Parathyroid adenoma (tissue), 2 donors: ENCODE results near the gene FREM1.

Experiments
- H2AFZ ChIP-seq: fragments of 300-600 bp; sonication (generic); one replicate; pipeline ENCODE4 v1.7.0; 2017; ENCODE audit warnings: antibody characterized with exemption, mild to moderate bottlenecking
- H3K27ac ChIP-seq: fragments of 300-600 bp; sonication (generic); one replicate; pipeline ENCODE4 v1.7.0; 2017
- H3K27me3 ChIP-seq: fragments of 300-600 bp; sonication (generic); one replicate; pipeline ENCODE4 v1.7.0; 2017; ENCODE audit warnings: low read length; ENCODE audit not compliant: control insufficient read depth, insufficient read depth
- H3K36me3 ChIP-seq: fragments of 300-600 bp; sonication (generic); one replicate; pipeline ENCODE4 v1.7.0; 2017; ENCODE audit warnings: low read length; ENCODE audit not compliant: control insufficient read depth, insufficient read depth
- H3K4me1 ChIP-seq: fragments of 300-600 bp; sonication (generic); one replicate; pipeline ENCODE4 v1.7.0; 2017; ENCODE audit warnings: control low read depth
- H3K4me2 ChIP-seq: fragments of 300-600 bp; sonication (generic); one replicate; pipeline ENCODE4 v1.7.0; 2017; ENCODE audit warnings: low read length
- H3K4me3 ChIP-seq: fragments of 300-600 bp; sonication (generic); one replicate; pipeline ENCODE4 v1.7.0; 2017; ENCODE audit warnings: low read depth, low read length
- H3K79me2 ChIP-seq: fragments of 300-600 bp; sonication (generic); one replicate; pipeline ENCODE4 v1.7.0; 2017; ENCODE audit warnings: control low read depth
- H3K9ac ChIP-seq: fragments of 300-600 bp; sonication (generic); one replicate; pipeline ENCODE4 v1.7.0; 2017; ENCODE audit warnings: mild to moderate bottlenecking
- H3K9me3 ChIP-seq: fragments of 300-600 bp; sonication (generic); one replicate; pipeline ENCODE4 v1.7.0; 2017; ENCODE audit warnings: low read length; ENCODE audit not compliant: control insufficient read depth
- CTCF ChIP-seq: fragments of 300-600 bp; sonication (generic); IDR thresholded peaks from one replicate; pipeline ENCODE4 v1.7.0; 2017; ENCODE audit warnings: antibody characterized with exemption, mild to moderate bottlenecking
- donor health status: primary hyperparathyroidism.

The FREM1 gene

GRCh38 chr9:14692470-14693250 lies 217.6 kb downstream of the FREM1 start:
- H3K36me3 ChIP-seq, result no peaks in the 10 kb centered on the region

GRCh38 chr9:14690948-14691730 lies 219.1 kb downstream of the FREM1 start:
- no peak overlapping the region for H2AFZ ChIP-seq
- H3K27ac ChIP-seq, result no peak overlapping the region
- no peaks in the 10 kb centered on the region for H3K79me2 ChIP-seq
- H3K9ac ChIP-seq, result no peak overlapping the region
- H3K4me1 ChIP-seq, result no peaks in the 10 kb centered on the region
- no peaks in the 10 kb centered on the region for H3K27me3 ChIP-seq
- no peak overlapping the region for H3K4me2 ChIP-seq
- no peaks in the 10 kb centered on the region for H3K36me3 ChIP-seq
- no peak overlapping the region for H3K4me3 ChIP-seq
- no peaks in the 10 kb centered on the region for H3K9me3 ChIP-seq
- TF ChIP-seq CTCF, result no peak

More at GRCh38 chr9:14692470-14693250, 217.6 kb downstream of the FREM1 start:
- Histone ChIP-seq H3K4me2 (peak overlapping the region; percentile 72), H3K4me1 (no peaks in the 10 kb centered on the region), H2AFZ (peak overlapping the region; percentile 97), H3K4me3 (peak overlapping the region; percentile 62), H3K9ac (no peak overlapping the region), H3K27ac (no peak overlapping the region), H3K9me3 (no peaks in the 10 kb centered on the region), H3K79me2 (no peaks in the 10 kb centered on the region), H3K27me3 (no peaks in the 10 kb centered on the region)
- TF ChIP-seq CTCF, result no peak

GRCh38 chr9:14687042-14687719 lies 223.0 kb downstream of the FREM1 start:
- no peaks in the 10 kb centered on the region for H3K27me3 ChIP-seq
- no peak overlapping the region for H3K9ac ChIP-seq
- no peak for TF ChIP-seq CTCF
- H3K36me3 ChIP-seq, result no peaks in the 10 kb centered on the region
- H3K79me2 ChIP-seq, result peaks cover 3% of the 10 kb centered on the region
- H3K4me2 ChIP-seq, result no peak overlapping the region
- H2AFZ ChIP-seq, result no peak overlapping the region
- H3K9me3 ChIP-seq, result no peaks in the 10 kb centered on the region
- H3K27ac ChIP-seq, result no peak overlapping the region
- H3K4me3 ChIP-seq, result no peak overlapping the region
- H3K4me1 ChIP-seq, result no peaks in the 10 kb centered on the region

GRCh38 chr9:14686168-14686567 lies 224.1 kb downstream of the FREM1 start:
- no peak for TF ChIP-seq CTCF
- Histone ChIP-seq H3K27me3 (no peaks in the 10 kb centered on the region), H3K4me1 (no peaks in the 10 kb centered on the region), H3K27ac (no peak overlapping the region), H2AFZ (no peak overlapping the region), H3K4me3 (no peak overlapping the region), H3K9ac (no peak overlapping the region), H3K79me2 (peaks cover 5% of the 10 kb centered on the region), H3K9me3 (no peaks in the 10 kb centered on the region), H3K4me2 (no peak overlapping the region), H3K36me3 (no peaks in the 10 kb centered on the region)
